GM10248 (cell line): ENCODE data around the gene BTF3L4.
A peak's percentile ranks its signal among the peaks of the same experiment; 100 is the strongest.

Experiments
- CTCF ChIA-PET: fragments of 300-600 bp; sonication (Branson Sonifier 250); formaldehyde crosslinking; extraction: SDS; loops from one replicate; lab custom pipeline; 2021; ENCODE audit warnings: antibody characterized with exemption; lab: Yijun Ruan, JAX
- POLR2A ChIA-PET: fragments of 350-650 bp; sonication (Branson Sonifier 250); formaldehyde crosslinking; extraction: SDS; loops from one replicate; lab custom pipeline; 2020; ENCODE audit warnings: antibody characterized with exemption; lab: Yijun Ruan, JAX
- DNase-seq: peaks from one replicate; pipeline ENCODE4 v3.0.0; 2012; ENCODE audit errors: extremely low spot score
- TF ChIP-seq, protein P1 (sequence below): IDR thresholded peaks from 2 replicates; pipeline ENCODE4 v1.5.1; 2012; ENCODE audit warnings: mild to moderate bottlenecking, low read depth; ENCODE audit errors: extremely low read depth, missing control alignments, control extremely low read depth

BTF3L4 gene

DNA sequence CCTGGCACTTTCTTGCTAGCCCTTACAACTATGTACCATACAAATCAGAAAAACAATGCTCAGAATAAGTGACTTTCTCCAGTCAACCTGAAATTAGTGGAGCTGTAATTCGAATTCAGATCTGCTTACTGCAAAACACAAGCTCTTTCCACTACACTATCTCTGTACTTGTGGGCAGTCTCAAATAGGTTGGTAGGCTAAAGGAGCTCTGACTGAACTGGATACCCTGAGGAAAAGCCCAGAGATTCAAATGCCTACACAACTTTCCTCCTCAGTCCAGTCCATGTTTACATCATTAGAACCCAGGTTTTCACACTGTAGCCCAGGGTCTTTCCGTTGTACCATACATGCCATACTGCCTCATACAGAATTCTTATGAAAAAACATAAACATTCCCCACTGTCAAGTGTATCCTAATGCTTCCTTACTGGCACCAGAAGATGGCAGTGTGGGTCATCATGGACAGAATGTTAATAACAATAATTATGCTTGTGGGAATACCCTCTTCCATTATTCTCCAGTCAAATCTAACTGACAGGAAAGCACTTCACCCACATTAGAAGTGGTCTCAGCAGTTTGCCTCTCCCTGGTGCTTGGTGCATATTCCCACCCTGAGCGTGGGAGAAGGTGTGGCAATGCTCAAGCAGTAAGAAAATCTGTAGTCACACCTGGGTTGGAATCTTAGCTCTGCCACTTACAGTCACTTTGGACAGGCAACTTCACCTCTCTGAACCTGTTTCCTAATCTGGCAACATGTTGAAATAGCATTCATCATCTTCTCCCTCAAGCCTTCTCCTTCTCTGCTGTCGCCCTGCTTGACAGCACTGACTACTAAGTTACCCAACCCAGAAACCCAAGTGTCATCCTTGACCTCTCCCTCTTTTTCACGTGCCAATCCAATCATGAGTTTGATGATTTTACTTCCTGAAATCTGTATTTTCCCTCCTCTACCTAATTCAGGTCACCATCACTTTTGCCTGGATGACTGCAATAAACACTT is 71.4 kb downstream of the BTF3L4 start:
- ChIA-PET CTCF (interaction anchor here (0.6 to 2.2 kb wide), 18 partner anchors 9 to 560 kb away, joined by 3 to 15 read pairs (median 4); no protein-coding TSS in a partner anchor), POLR2A (no interaction called here)
- TF ChIP-seq, protein P1, sequence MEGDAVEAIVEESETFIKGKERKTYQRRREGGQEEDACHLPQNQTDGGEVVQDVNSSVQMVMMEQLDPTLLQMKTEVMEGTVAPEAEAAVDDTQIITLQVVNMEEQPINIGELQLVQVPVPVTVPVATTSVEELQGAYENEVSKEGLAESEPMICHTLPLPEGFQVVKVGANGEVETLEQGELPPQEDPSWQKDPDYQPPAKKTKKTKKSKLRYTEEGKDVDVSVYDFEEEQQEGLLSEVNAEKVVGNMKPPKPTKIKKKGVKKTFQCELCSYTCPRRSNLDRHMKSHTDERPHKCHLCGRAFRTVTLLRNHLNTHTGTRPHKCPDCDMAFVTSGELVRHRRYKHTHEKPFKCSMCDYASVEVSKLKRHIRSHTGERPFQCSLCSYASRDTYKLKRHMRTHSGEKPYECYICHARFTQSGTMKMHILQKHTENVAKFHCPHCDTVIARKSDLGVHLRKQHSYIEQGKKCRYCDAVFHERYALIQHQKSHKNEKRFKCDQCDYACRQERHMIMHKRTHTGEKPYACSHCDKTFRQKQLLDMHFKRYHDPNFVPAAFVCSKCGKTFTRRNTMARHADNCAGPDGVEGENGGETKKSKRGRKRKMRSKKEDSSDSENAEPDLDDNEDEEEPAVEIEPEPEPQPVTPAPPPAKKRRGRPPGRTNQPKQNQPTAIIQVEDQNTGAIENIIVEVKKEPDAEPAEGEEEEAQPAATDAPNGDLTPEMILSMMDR = peak; percentile 65
- no peak for DNase-seq

DNA sequence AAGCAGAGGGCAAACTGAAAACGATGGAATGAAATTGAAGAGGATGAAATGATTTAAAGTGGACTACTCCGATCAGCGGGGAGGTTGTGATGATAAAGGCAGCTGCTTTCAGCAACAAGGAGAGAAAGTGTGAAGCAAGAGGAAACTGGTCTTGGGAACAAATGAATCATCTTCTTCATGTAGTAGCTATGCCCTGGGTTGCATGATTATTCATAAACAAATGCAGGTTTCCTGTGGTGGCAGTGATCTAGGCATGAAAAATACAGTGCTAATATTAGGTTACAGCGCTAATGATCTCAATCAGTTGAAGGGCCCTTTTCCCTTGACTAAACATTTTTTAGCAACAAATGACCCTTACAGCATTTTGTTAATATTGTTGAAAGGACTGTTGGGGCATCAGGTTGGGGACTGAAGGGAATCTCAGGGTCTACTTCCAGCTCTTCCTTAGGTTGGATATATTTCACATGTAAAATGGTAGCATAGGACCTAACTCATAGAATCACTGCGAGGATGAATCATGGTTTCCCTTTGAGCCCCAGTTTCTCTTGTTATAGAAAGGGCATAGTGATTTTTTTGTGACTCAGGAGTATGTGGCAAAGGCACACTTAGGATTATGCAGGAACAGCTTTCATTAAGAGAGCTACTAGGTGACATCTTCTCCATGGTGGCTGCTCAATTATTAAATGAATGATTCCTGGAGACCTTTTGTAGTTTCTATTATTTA is 83.9 kb downstream of the BTF3L4 start:
- POLR2A ChIA-PET = interaction anchor here (0.6 kb wide), 1 partner anchor 200 kb away, joined by 4 read pairs; no protein-coding TSS in a partner anchor
- CTCF ChIA-PET = interaction anchor here (0.7 to 1.8 kb wide), 6 partner anchors 12 to 265 kb away, joined by 3 to 6 read pairs (median 4); no protein-coding TSS in a partner anchor
- peak; percentile 72 for DNase-seq
- TF ChIP-seq, protein P1 = no peak
